Endothelial cell of umbilical vein (primary cell): ENCODE data around the gene ACER3. TPM values are rescaled to one million over a fixed set of nuclear protein-coding genes. Genes with fewer than 3 reads are reported as not detected.
A peak's percentile ranks its signal among the peaks of the same experiment; 100 is the strongest.

Experiments
- BruUV-seq: library from RNA; stranded (reverse); fragments of 400-500 nt; replicated peaks from 2 replicates; lab custom pipeline; 2021; lab: Mats Ljungman, UMichigan
- CTCF ChIA-PET: fragments of 300-600, 350-600 bp; sonication (Branson Sonifier 250); formaldehyde crosslinking; loops from one replicate; lab custom pipeline; 2021; ENCODE audit warnings: antibody characterized with exemption, inconsistent platforms; lab: Charles Lee
- POLR2A ChIA-PET: fragments of 300-600, 350-600 bp; sonication (Branson Sonifier 250); formaldehyde crosslinking; loops from one replicate; lab custom pipeline; 2021; ENCODE audit warnings: antibody characterized with exemption, inconsistent platforms; lab: Charles Lee
- DNase-seq: peaks from one replicate; pipeline ENCODE4 v3.0.0-alpha.2; 2011; ENCODE audit warnings: low read depth, low spot score
- FAIRE-seq: peaks from 2 replicates; lab custom pipeline; 2011; peaks lifted over from hg19 to GRCh38; lab: Jason Lieb, UNC
- H2AFZ ChIP-seq: 2 replicates; pipeline ENCODE4 v1.6.0; 2012; ENCODE audit warnings: low read depth, low read length, control low read depth, inconsistent platforms
- H3K27ac ChIP-seq: 2 replicates; pipeline ENCODE4 v1.5.1; 2011; ENCODE audit warnings: low read depth, mild to moderate bottlenecking, control low read depth, low read length, moderate library complexity; ENCODE audit not compliant: insufficient read depth
- H3K27me3 ChIP-seq, 2 experiments: 2 replicates each; pipeline versions ENCODE4 v1.6.0 to v1.6.1; 2011; ENCODE audit warnings: low read length in 2 of 2, mixed read lengths in 1 of 2; ENCODE audit not compliant: control insufficient read depth in 2 of 2, insufficient read depth in 2 of 2
- H3K36me3 ChIP-seq, 2 experiments: 2 replicates in 1 of 2; 3 replicates in 1 of 2; pipeline ENCODE4 v1.5.1; 2011; ENCODE audit warnings: low read length in 2 of 2, mild to moderate bottlenecking in 1 of 2, moderate library complexity in 1 of 2; ENCODE audit not compliant: control insufficient read depth in 2 of 2, insufficient read depth in 2 of 2; ENCODE audit errors: extremely low read depth in 1 of 2
- H3K4me1 ChIP-seq: 3 replicates; pipeline ENCODE4 v1.5.1; 2011; ENCODE audit warnings: mild to moderate bottlenecking, low read length; ENCODE audit not compliant: control insufficient read depth, insufficient read depth; ENCODE audit errors: extremely low read depth
- H3K4me2 ChIP-seq: 2 replicates; pipeline ENCODE4 v1.6.1; 2011; ENCODE audit warnings: low read length, control low read depth, mixed read lengths; ENCODE audit not compliant: insufficient read depth
- H3K4me3 ChIP-seq, 3 experiments: fragments of 200-600 bp in 1 of 3; sonication (generic), shearing (Covaris generic) in 1 of 3; replicated peaks in 1 of 3; 2 replicates each; pipeline ENCODE4 v1.5.1; 2011 to 2016; ENCODE audit warnings: control low read depth in 3 of 3, low read length in 3 of 3, mild to moderate bottlenecking in 2 of 3, inconsistent platforms in 1 of 3, low read depth in 1 of 3, moderate library complexity in 1 of 3; ENCODE audit not compliant: insufficient read depth in 1 of 3
- H3K79me2 ChIP-seq: 2 replicates; pipeline ENCODE4 v1.6.0; 2012; ENCODE audit warnings: low read length, inconsistent platforms; ENCODE audit not compliant: control insufficient read depth, insufficient read depth
- H3K9ac ChIP-seq: replicated peaks from 2 replicates; pipeline ENCODE3; 2011; ENCODE audit warnings: low read length, control low read depth; ENCODE audit not compliant: insufficient read depth; ENCODE audit errors: extremely low read depth
- H3K9me1 ChIP-seq: replicated peaks from 3 replicates; pipeline ENCODE4 v1.6.0; 2011; ENCODE audit warnings: mild to moderate bottlenecking, low read length; ENCODE audit not compliant: control insufficient read depth, insufficient read depth; ENCODE audit errors: extremely low read depth
- H3K9me3 ChIP-seq: replicated peaks from 2 replicates; pipeline ENCODE4 v1.5.1; 2012; ENCODE audit warnings: low read length, inconsistent platforms; ENCODE audit not compliant: control insufficient read depth, insufficient read depth
- H4K20me1 ChIP-seq: replicated peaks from 2 replicates; pipeline ENCODE3; 2011; ENCODE audit warnings: mild to moderate bottlenecking, low read length; ENCODE audit not compliant: control insufficient read depth, insufficient read depth; ENCODE audit errors: extremely low read depth
- CTCF ChIP-seq, 2 donors: IDR thresholded peaks; 1 replicate in 1 of 2; 2 replicates in 1 of 2; pipeline ENCODE4 v1.5.1; 2011; ENCODE audit warnings: low read length in 2 of 2, mild to moderate bottlenecking in 2 of 2, moderate library complexity in 2 of 2, control low read depth in 1 of 2, inconsistent platforms in 1 of 2, low read depth in 1 of 2; ENCODE audit not compliant: insufficient read depth in 1 of 2; ENCODE audit errors: extremely low read depth in 1 of 2
- EZH2 ChIP-seq: IDR thresholded peaks from 2 replicates; pipeline ENCODE4 v1.6.1; 2012; ENCODE audit warnings: borderline replicate concordance, low read depth, mild to moderate bottlenecking, moderate library complexity, low read length, inconsistent platforms; ENCODE audit not compliant: severe bottlenecking
- FOS ChIP-seq: IDR thresholded peaks from 2 replicates; pipeline ENCODE4 v1.6.1; 2011; ENCODE audit warnings: mild to moderate bottlenecking, low read length, moderate library complexity, borderline replicate concordance; ENCODE audit not compliant: insufficient read depth
- GATA2 ChIP-seq: IDR thresholded peaks from 2 replicates; pipeline ENCODE4 v1.7.0; 2011; ENCODE audit warnings: low read depth, mild to moderate bottlenecking, moderate library complexity, mixed read lengths, low read length; ENCODE audit not compliant: insufficient read length, insufficient read depth
- JUN ChIP-seq: IDR thresholded peaks from 2 replicates; pipeline ENCODE4 v1.6.1; 2011; ENCODE audit warnings: borderline replicate concordance, low read depth; ENCODE audit not compliant: insufficient read length, insufficient read depth
- MYC ChIP-seq: IDR thresholded peaks from one replicate; pipeline ENCODE4 v1.6.1; 2011; ENCODE audit warnings: mild to moderate bottlenecking, low read depth, low read length
- POLR2A ChIP-seq: IDR thresholded peaks from 2 replicates; pipeline ENCODE4 v1.6.1; 2012; ENCODE audit warnings: low read depth, mild to moderate bottlenecking, control low read depth, low read length
- POLR2AphosphoS5 ChIP-seq: IDR thresholded peaks from 2 replicates; pipeline ENCODE4 v1.6.1; 2012; ENCODE audit warnings: low read depth, mild to moderate bottlenecking, control low read depth, low read length, moderate library complexity; ENCODE audit not compliant: insufficient read depth
- dilution Hi-C: fragments of 300-500 bp; cut with MboI; formaldehyde crosslinking; loops from one replicate; pipeline ENCODE4 v1.15.0; 2019; ENCODE audit warnings: low sequenced_read_pairs; ENCODE audit not compliant: extremely low pct_ligation_motif_present
- intact Hi-C: fragments of 100-400 bp; cut with micrococcal nuclease; formaldehyde crosslinking; loops from one replicate; pipeline ENCODE4 v1.10.0; 2022
- polyA plus RNA-seq, 4 experiments: library from polyadenylated mRNA; depleted of rRNA in 3 of 4; stranded (reverse) in 3 of 4; unstranded in 1 of 4; fragments of >200 nt; gene quantifications; 2 replicates each; pipeline versions ENCODE4 v1.2.1 to v1.2.3, GENCODE V29; 2011 to 2012; ENCODE audit warnings: missing spikeins in 1 of 4
- total RNA-seq: library from RNA; stranded (reverse); gene quantifications from 2 replicates; pipeline ENCODE4 v1.2.3, GENCODE V29; 2021
- TF ChIP-seq, protein P1 (sequence below): IDR thresholded peaks from 2 replicates; pipeline ENCODE4 v1.6.1; 2011; ENCODE audit not compliant: insufficient read depth, insufficient read length

ACER3 gene
- total and polyA plus RNA-seq, 2 donors (not counting 3 experiments of a cell fraction or from before 2014, with no cell fraction given), result 9.9 to 31.6 TPM

- Histone ChIP-seq H3K4me3 (no peak overlapping the region), H3K36me3 (no peaks in the 10 kb centered on the region), H3K79me2 (peaks cover 30% of the 10 kb centered on the region), H3K4me1 (peaks cover 33% of the 10 kb centered on the region), H3K9ac (no peak overlapping the region), H3K4me2 (peak overlapping the region; percentile 18), H2AFZ (no peak overlapping the region), H4K20me1 (peaks cover 6% of the 10 kb centered on the region), H3K9me3 (no peaks in the 10 kb centered on the region), H3K27me3 (no peaks in the 10 kb centered on the region), H3K27ac (peak overlapping the region; percentile 18), H3K9me1 (no peaks in the 10 kb centered on the region)
- POLR2A ChIA-PET, result no interaction called here
- FAIRE-seq (peak; percentile 58), DNase-seq (peak; percentile 59)
- dilution Hi-C loops (no loop called here), intact Hi-C loops (loop anchor here (1.0 kb wide), 1 partner anchor 20 kb away; the partner anchor contains the start of gene ACER3)
- CTCF ChIA-PET, result interaction anchor here (1.2 to 6.5 kb wide), 4 partner anchors 39 to 167 kb away, joined by 3 to 46 read pairs (median 4); no protein-coding TSS in a partner anchor
- BruUV-seq, result no TSS peak
- TF ChIP-seq POLR2A (no peak), POLR2AphosphoS5 (no peak), GATA2 (no peak), FOS (no peak), JUN (no peak)
Measured at GRCh38 chr11:76880314-76880713, 19.6 kb downstream of the ACER3 start.

- DNase-seq (no peak), FAIRE-seq (no peak)
- dilution Hi-C loops (no loop called here), intact Hi-C loops (loop anchor here (1.0 kb wide), 1 partner anchor 21 kb away; the partner anchor contains the start of gene ACER3)
- no peaks in the 10 kb centered on the region for H3K36me3 ChIP-seq
- no peaks in the 10 kb centered on the region for H3K9me1 ChIP-seq
- POLR2A ChIA-PET, result no interaction called here
- H3K4me3 ChIP-seq, result no peak overlapping the region
- no peak overlapping the region for H3K4me2 ChIP-seq
- H4K20me1 ChIP-seq, result peaks cover 3% of the 10 kb centered on the region
- no TSS peak for BruUV-seq
- TF ChIP-seq MYC (no peak), GATA2 (no peak), CTCF (IDR thresholded peaks at IDR 0.05; ENCODE audit: extremely low read depth in 1 of 2, insufficient read depth in 1 of 2, low read depth in 1 of 2, low read length in 2 of 2) (no peak), JUN (no peak), POLR2AphosphoS5 (no peak), FOS (no peak), EZH2 (no peak), POLR2A (no peak)
- TF ChIP-seq, protein P1, sequence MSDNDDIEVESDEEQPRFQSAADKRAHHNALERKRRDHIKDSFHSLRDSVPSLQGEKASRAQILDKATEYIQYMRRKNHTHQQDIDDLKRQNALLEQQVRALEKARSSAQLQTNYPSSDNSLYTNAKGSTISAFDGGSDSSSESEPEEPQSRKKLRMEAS, result no peak
- no peak overlapping the region for H3K27ac ChIP-seq
- H2AFZ ChIP-seq, result no peak overlapping the region
- no peaks in the 10 kb centered on the region for H3K27me3 ChIP-seq
- CTCF ChIA-PET, result interaction anchor here (0.7 to 6.5 kb wide), 4 partner anchors 10 to 116 kb away, joined by 3 to 46 read pairs (median 4); no protein-coding TSS in a partner anchor
- H3K4me1 ChIP-seq, result peaks cover 38% of the 10 kb centered on the region
- peaks cover 30% of the 10 kb centered on the region for H3K79me2 ChIP-seq
- H3K9me3 ChIP-seq, result no peaks in the 10 kb centered on the region
- H3K9ac ChIP-seq, result no peak overlapping the region
Measured at GRCh38 chr11:76880956-76881355, 20.2 kb downstream of the ACER3 start.
